Parathyroid adenoma (tissue), 2 donors: ENCODE data around the gene ZBTB8OS.

ENCODE experiments used
- H2AFZ ChIP-seq: fragments of 300-600 bp; sonication (generic); one replicate; pipeline ENCODE4 v1.7.0; 2017; ENCODE audit warnings: antibody characterized with exemption, mild to moderate bottlenecking
- H3K27ac ChIP-seq: fragments of 300-600 bp; sonication (generic); one replicate; pipeline ENCODE4 v1.7.0; 2017
- H3K27me3 ChIP-seq: fragments of 300-600 bp; sonication (generic); one replicate; pipeline ENCODE4 v1.7.0; 2017; ENCODE audit warnings: low read length; ENCODE audit not compliant: control insufficient read depth, insufficient read depth
- H3K36me3 ChIP-seq: fragments of 300-600 bp; sonication (generic); one replicate; pipeline ENCODE4 v1.7.0; 2017; ENCODE audit warnings: low read length; ENCODE audit not compliant: control insufficient read depth, insufficient read depth
- H3K4me1 ChIP-seq: fragments of 300-600 bp; sonication (generic); one replicate; pipeline ENCODE4 v1.7.0; 2017; ENCODE audit warnings: control low read depth
- H3K4me2 ChIP-seq: fragments of 300-600 bp; sonication (generic); one replicate; pipeline ENCODE4 v1.7.0; 2017; ENCODE audit warnings: low read length
- H3K4me3 ChIP-seq: fragments of 300-600 bp; sonication (generic); one replicate; pipeline ENCODE4 v1.7.0; 2017; ENCODE audit warnings: low read depth, low read length
- H3K79me2 ChIP-seq: fragments of 300-600 bp; sonication (generic); one replicate; pipeline ENCODE4 v1.7.0; 2017; ENCODE audit warnings: control low read depth
- H3K9ac ChIP-seq: fragments of 300-600 bp; sonication (generic); one replicate; pipeline ENCODE4 v1.7.0; 2017; ENCODE audit warnings: mild to moderate bottlenecking
- H3K9me3 ChIP-seq: fragments of 300-600 bp; sonication (generic); one replicate; pipeline ENCODE4 v1.7.0; 2017; ENCODE audit warnings: low read length; ENCODE audit not compliant: control insufficient read depth
- CTCF ChIP-seq: fragments of 300-600 bp; sonication (generic); IDR thresholded peaks from one replicate; pipeline ENCODE4 v1.7.0; 2017; ENCODE audit warnings: antibody characterized with exemption, mild to moderate bottlenecking
- donor health status: primary hyperparathyroidism.

ZBTB8OS gene

DNA sequence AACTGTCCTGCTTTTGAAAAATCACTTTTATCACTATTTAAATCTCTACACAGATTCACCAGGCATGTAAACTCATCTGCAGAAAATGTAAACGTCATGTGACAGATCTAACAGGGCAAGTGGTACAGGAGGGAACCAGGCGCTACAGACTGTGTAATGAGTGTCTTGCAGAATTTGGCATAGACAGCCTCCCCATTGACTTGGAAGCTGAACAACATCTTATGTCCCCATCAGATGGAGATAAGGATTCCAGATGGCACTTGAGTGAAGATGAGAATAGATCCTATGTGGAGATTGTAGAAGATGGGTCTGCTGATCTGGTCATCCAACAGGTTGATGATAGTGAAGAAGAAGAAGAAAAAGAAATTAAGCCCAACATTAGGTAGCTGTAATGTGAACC lies 50.3 kb downstream of the ZBTB8OS start:
- Histone ChIP-seq H2AFZ (no peak overlapping the region), H3K27ac (no peak overlapping the region), H3K79me2 (no peaks in the 10 kb centered on the region), H3K4me3 (no peak overlapping the region), H3K36me3 (no peaks in the 10 kb centered on the region), H3K4me1 (no peaks in the 10 kb centered on the region), H3K4me2 (no peak overlapping the region), H3K9me3 (no peaks in the 10 kb centered on the region), H3K9ac (no peak overlapping the region), H3K27me3 (no peaks in the 10 kb centered on the region)
- TF ChIP-seq CTCF, result no peak

DNA sequence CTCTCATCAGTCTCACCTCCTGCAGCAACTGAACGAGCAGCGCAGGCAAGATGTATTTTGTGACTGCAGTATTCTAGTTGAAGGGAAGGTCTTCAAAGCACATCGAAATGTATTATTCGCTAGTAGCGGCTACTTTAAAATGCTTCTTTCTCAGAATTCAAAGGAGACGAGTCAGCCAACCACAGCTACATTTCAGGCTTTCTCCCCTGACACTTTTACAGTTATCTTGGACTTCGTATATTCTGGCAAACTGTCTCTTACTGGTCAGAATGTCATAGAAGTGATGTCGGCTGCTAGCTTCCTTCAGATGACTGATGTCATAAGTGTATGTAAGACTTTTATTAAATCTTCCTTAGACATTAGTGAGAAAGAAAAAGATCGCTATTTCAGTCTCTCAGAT lies 57.4 kb downstream of the ZBTB8OS start:
- no peak overlapping the region for H3K4me3 ChIP-seq
- H3K9ac ChIP-seq, result no peak overlapping the region
- no peak overlapping the region for H3K4me2 ChIP-seq
- H2AFZ ChIP-seq, result no peak overlapping the region
- no peaks in the 10 kb centered on the region for H3K36me3 ChIP-seq
- TF ChIP-seq CTCF, result no peak
- no peaks in the 10 kb centered on the region for H3K4me1 ChIP-seq
- no peak overlapping the region for H3K27ac ChIP-seq
- no peaks in the 10 kb centered on the region for H3K27me3 ChIP-seq
- H3K79me2 ChIP-seq, result no peaks in the 10 kb centered on the region
- H3K9me3 ChIP-seq, result no peaks in the 10 kb centered on the region

DNA sequence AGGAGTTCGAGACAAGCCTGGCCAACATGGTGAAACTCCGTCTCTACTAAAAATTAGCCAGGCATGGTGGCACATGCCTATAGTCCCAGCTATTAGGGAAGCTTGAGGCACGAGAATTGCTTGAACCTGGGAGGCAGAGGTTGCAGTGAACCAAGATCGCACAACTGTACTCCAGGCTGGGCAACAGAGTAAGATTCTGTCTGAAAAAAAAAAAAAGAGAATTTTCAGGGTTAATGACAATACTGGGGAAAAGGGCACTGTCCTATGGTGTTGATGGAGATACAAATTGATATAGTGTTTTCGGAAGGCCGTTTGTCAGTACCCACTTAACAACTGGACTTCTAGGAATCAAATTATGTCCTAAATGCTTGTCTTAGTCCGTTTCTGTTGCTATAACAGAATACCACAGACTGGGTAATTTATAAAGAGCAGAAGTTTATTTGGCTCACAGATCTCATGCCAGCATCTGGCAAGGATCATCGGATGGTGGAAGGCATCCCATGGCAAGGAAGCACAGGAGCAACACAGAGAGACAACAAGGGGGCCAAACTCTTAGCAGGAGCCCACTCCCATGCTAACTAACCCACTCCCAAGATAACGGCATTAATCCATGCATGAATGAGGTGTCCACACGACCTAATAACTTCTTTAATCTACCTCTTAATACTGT lies 69.9 kb downstream of the ZBTB8OS start:
- no peak overlapping the region for H3K9ac ChIP-seq

More for the DNA sequence above, 69.9 kb downstream of the ZBTB8OS start:
- Histone ChIP-seq H3K9me3 (no peaks in the 10 kb centered on the region), H3K4me1 (no peaks in the 10 kb centered on the region), H3K27ac (no peak overlapping the region), H3K27me3 (no peaks in the 10 kb centered on the region), H3K4me3 (no peak overlapping the region), H3K79me2 (no peaks in the 10 kb centered on the region), H3K36me3 (no peaks in the 10 kb centered on the region), H3K4me2 (no peak overlapping the region), H2AFZ (no peak overlapping the region)
- TF ChIP-seq CTCF, result no peak
